ENCODE measurements around the gene CYRIA.

The CYRIA gene

DNA sequence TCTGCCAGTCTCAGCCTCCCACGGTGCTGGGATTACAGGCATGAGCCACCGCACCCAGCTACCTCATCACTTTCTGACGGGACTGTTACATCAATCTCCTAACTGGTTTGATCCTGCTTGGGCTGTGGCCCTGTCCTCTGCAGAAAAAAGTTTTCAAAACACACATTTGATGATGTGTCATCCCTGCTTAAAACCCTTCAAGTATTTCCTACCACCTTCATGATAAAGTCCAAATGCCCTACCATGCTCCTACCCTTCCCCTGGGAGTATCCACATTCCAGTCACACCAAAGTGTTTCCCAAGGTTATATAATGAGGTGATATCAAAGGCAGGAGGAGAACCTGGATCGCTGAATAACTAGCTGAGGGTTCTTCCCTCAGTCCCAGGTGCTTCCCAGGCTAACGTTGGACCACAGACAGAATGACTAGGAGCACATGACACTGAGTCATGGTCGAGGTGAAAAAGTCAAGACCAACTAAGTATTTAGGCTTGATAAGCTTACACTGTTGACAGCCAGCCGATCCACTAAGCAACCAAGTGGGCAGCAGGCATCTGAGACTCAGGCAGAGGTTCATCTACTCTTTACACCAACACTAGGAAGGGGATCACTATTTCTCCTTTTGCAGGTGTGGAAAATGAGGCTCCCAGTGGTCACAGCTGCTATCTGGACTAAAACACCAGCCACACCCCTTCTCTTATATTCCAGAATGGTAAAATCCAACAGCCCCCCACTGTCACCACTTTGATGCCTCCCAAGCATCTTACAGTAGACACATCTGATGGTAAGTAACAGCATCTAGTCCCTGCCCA lies 31.8 kb downstream of the CYRIA start:
- TF ChIP-seq, protein P1, sequence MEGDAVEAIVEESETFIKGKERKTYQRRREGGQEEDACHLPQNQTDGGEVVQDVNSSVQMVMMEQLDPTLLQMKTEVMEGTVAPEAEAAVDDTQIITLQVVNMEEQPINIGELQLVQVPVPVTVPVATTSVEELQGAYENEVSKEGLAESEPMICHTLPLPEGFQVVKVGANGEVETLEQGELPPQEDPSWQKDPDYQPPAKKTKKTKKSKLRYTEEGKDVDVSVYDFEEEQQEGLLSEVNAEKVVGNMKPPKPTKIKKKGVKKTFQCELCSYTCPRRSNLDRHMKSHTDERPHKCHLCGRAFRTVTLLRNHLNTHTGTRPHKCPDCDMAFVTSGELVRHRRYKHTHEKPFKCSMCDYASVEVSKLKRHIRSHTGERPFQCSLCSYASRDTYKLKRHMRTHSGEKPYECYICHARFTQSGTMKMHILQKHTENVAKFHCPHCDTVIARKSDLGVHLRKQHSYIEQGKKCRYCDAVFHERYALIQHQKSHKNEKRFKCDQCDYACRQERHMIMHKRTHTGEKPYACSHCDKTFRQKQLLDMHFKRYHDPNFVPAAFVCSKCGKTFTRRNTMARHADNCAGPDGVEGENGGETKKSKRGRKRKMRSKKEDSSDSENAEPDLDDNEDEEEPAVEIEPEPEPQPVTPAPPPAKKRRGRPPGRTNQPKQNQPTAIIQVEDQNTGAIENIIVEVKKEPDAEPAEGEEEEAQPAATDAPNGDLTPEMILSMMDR (conservative IDR thresholded peaks at IDR 0.05): no peak
- TF ChIP-seq ZFX (IDR thresholded peaks at IDR 0.05): no peak
- H3K27ac ChIP-seq: no peak overlapping the region

DNA sequence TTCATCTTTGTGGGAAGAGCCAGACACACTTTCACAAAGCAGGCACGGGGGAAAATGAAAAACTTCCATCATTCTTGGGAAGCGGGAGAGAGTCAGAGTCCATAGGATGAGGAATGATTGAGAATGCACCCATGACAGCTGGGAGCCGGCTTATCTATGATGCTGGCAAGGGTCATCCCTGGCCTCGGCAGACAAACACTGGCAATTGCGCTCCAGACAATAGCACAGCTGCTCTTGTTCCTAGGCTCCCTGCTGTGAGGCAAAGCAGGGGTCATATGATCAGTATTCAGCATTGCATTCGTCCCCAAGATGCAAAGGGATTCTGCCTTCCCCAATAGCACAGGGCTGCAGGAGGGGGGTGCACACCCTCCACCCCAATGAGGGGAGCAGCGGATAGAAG lies 33.0 kb downstream of the CYRIA start:
- no peak overlapping the region for H3K27ac ChIP-seq
- TF ChIP-seq, protein P1 (conservative IDR thresholded peaks at IDR 0.05): no peak
- no peak for TF ChIP-seq ZFX (IDR thresholded peaks at IDR 0.05)

DNA sequence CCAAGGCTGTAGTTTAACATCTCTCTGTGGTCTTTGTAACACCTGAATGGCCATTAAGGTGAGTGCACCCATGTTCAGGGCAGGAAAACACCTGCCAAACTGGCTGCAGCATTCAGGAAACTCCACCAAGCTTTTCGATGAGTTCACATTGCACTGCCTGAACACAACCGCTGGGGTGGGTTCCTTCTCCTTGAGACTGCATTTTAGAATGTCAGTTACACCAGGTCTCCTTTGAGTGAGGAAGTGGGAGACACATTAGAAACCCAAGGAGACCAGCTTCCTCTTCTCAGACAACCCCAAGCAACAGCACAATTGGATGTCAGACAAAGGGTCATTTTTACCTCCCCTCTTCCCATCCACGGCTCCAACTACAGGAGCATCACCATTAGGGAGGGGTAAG lies 35.2 kb downstream of the CYRIA start:
- TF ChIP-seq, protein P1 (conservative IDR thresholded peaks at IDR 0.05): no peak
- TF ChIP-seq ZFX (IDR thresholded peaks at IDR 0.05): no peak
- H3K27ac ChIP-seq: no peak overlapping the region

DNA sequence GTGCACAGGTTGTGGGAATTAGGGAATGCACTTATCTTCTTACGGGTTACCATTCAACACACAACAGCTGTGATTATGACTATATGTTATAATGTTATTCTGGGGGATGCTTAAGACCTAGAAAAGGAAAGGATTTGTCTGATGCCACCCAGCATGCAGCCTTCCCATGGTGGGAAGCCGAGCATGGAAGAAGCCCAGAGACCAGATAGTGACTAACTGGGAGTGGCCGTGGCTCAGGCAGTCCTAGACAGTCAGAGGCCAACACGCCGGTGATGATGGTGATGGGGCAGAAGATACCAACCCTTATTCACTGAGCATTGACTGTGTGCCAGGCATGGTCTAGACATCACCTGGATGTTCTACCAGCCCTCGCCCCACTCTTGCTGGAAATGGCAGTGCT lies 35.9 kb downstream of the CYRIA start:
- H3K27ac ChIP-seq: no peak overlapping the region
- TF ChIP-seq, protein P1 (conservative IDR thresholded peaks at IDR 0.05): no peak
- no peak for TF ChIP-seq ZFX (IDR thresholded peaks at IDR 0.05)

DNA sequence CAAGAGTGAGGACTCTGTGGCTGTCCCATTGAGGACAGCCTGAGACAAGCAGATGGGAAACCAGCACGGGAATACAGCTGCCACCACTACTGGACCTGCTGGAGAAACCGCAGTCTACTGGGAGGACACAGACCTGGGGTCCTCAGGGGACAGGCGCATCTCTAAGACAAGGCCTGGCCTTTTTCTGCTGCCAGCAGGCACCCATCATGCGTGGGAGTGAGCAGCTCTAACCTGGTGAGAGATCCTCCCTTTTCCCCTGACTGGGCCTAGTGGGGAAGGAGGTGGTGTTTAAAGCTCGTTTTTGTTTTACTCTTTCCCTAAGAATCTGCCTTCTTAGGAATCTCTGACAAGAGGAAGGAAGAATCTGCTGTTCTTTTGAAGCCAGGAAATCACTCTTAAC lies 36.6 kb downstream of the CYRIA start:
- no peak for TF ChIP-seq ZFX (IDR thresholded peaks at IDR 0.05)
- TF ChIP-seq, protein P1 (conservative IDR thresholded peaks at IDR 0.05): no peak
- H3K27ac ChIP-seq: no peak overlapping the region

DNA sequence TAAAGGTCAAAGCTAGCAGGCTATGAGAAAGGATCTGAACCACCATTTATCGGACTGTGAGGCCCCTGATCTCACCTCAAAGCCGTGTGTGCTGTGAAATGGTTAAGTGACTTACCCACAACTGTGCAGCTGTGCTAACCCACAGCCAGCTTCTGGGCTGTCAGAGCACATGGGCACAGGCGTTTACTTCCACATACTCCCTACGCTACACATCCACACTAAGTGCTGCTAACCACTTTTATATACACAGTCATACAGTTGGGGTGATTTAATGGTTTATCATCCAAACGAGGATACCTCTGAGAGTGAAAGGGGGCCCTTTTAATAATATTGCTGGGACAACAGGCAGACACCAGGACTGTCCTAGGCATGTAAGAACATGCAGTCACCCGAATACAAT lies 37.3 kb downstream of the CYRIA start:
- H3K27ac ChIP-seq: no peak overlapping the region
- TF ChIP-seq, protein P1 (conservative IDR thresholded peaks at IDR 0.05): no peak
- no peak for TF ChIP-seq ZFX (IDR thresholded peaks at IDR 0.05)

DNA sequence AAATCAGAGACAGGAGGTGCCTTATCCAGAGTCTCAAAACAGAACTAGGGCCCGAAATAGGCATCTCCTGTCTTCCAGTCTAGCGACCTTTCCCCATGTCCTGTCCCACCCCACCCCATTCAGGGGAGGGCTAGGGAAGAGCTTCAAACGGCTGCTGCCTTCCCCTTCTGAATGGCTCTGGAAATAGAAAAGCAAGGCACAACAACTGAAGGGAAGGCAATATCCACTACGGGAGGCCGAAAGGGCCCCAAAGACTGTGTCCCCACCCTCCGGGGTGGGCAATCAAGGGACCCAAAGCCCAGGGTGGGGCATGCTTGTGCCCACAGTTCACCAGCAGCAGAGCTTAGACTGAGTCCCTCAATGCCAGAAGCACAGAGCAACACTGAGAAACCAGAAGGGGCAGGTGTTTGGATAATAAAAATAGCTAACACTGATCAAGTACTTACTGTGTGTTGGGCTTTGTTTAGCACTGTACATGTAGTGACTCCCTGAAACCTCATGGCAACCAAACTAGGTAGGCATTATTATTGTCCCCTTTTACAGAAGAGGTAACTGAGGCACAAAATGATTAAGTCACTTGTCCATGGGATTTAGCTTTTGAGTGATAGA lies 38.5 kb downstream of the CYRIA start:
- TF ChIP-seq, protein P1 (conservative IDR thresholded peaks at IDR 0.05): no peak
- TF ChIP-seq ZFX (IDR thresholded peaks at IDR 0.05): no peak
- H3K27ac ChIP-seq: no peak overlapping the region

Measured in C4-2B (cell line).